Psoas muscle (tissue), 8 donors: ENCODE measurements around the gene PAK1. TPM values are rescaled to one million over a fixed set of nuclear protein-coding genes. Genes with fewer than 3 reads are reported as not detected.
"Not testable (repeated sequence)": the region's sequence is repeated elsewhere in the genome, so short reads cannot be mapped to it uniquely, and the experiment has no call there.

ENCODE experiments used
- ATAC-seq, 4 donors: fragments of 200-7000 bp; cut with Tn5 transposase; one replicate each; pipeline ENCODE4 v1.9.1; 2020; ENCODE audit warnings: moderate library complexity in 3 of 4, mild to moderate bottlenecking in 2 of 4
- DNase-seq, 2 donors: peaks; one replicate each; pipeline ENCODE4 v3.0.0-alpha.2; 2020
- H3K27ac ChIP-seq: fragments of 200-600 bp; one replicate; pipeline ENCODE4 v1.8.0; 2022
- H3K27me3 ChIP-seq, 3 donors: fragments of 200-600 bp in 1 of 3; one replicate each; pipeline versions ENCODE4 v1.6.1 to v1.8.0; 2013 to 2022; ENCODE audit warnings: low read length in 2 of 3, mild to moderate bottlenecking in 2 of 3, moderate library complexity in 1 of 3; ENCODE audit not compliant: insufficient read depth in 3 of 3
- H3K36me3 ChIP-seq, 2 donors: fragments of 200-600 bp in 1 of 2; one replicate each; pipeline versions ENCODE4 v1.6.1 to v1.8.0; 2013 to 2022; ENCODE audit warnings: low read depth in 1 of 2, mild to moderate bottlenecking in 1 of 2, moderate library complexity in 1 of 2; ENCODE audit not compliant: insufficient read depth in 1 of 2
- H3K4me1 ChIP-seq: fragments of 200-600 bp; one replicate; pipeline ENCODE4 v1.8.0; 2022
- H3K4me3 ChIP-seq: fragments of 200-600 bp; one replicate; pipeline ENCODE4 v1.8.0; 2022; ENCODE audit warnings: mild to moderate bottlenecking
- H3K9me3 ChIP-seq: fragments of 200-600 bp; one replicate; pipeline ENCODE4 v1.8.0; 2022
- CTCF ChIP-seq: fragments of 200-600 bp; IDR thresholded peaks from one replicate; pipeline ENCODE4 v1.8.0; 2022; ENCODE audit warnings: antibody characterized with exemption
- WGBS, 3 donors: extraction: QIAGEN DNeasy Blood & Tissue Kit; methylation state at CpG; one replicate each; pipeline versions ENCODE4 v1.1.6 to v1.1.7; 2013; 5-methylcytosine and 5-hydroxymethylcytosine counted together
- intact Hi-C, 2 donors: fragments of 100-400 bp; cut with DNase I; formaldehyde crosslinking; loops; one replicate each; pipeline versions ENCODE4 v1.11.0 to v1.14.2; 2022
- polyA plus RNA-seq, 3 donors: library from polyadenylated mRNA; stranded (reverse); fragments of 200-250 nt; gene quantifications; one replicate each; pipeline ENCODE4 v1.2.3, GENCODE V29; 2013
- total RNA-seq, 4 donors: library from RNA; stranded (reverse); fragmentation: NEBNext Ultra II Directional in 2 of 4; extraction: Animal tissue kit (Norgen Biotek cat#: 25700) in 2 of 4; gene quantifications; one replicate each; pipeline versions ENCODE4 v1.2.1 to v1.2.4, GENCODE V29; 2021 to 2023
- donor health status: healthy with polysubstance abuse.
- donor health status: DM: no; HTN: no; CAD: no; lungs with moderate emphysema.
- donor health status: Bipolar disorder and iron deficiency.
- donor health status: healthy.
- donor health status: DM: yes; HTN: yes; CAD: no.
- donor health status: DM: no; HTN: no; CAD: no.
- donor health status: DM: no; HTN: no; CAD: no.
- donor health status: DM: yes; HTN: yes; CAD: no.

Gene PAK1
- total and polyA plus RNA-seq, 7 donors = 12.8 to 78.7 (median 39.5) TPM

DNA sequence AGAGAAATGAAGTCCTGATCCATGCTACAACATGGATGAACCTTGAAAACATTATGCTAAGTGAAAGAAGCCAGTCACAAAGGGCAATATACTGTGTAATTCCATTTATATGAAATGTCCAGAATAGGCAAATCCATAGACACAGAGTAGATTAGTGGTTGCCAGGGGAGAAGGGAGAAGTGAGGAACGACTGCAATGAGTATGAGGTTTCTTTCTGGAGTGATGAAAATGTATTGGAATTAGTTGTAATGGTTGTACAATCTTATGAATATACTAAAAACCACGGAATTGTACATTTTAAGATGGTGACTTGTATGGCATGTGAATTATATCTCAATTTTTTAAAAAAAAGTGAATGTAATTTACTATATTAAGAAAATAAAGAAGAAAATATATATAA, 89.3 kb downstream of the PAK1 start:
- no peak overlapping the region for H3K4me3 ChIP-seq

DNA sequence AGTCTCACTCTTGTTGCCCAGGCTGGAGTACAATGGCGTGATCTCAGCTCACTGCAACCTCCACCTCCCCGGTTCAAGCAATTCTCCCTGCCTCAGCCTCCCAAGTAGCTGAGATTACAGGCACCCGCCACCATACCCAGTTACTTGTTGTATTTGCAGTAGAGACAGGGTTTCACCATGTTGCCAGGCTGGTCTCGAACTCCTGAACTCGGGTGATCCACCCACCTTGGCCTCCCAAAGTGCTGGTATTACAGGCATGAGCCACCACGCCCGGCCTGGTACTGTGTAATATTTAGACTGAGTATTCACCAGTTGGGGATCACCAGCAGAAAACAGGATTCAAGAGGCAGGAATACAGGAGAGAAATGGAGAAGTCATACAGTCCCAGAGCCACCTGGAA, 90.5 kb downstream of the PAK1 start:
- H3K4me3 ChIP-seq, H3K27me3 ChIP-seq, H3K27ac ChIP-seq, ATAC-seq, DNase-seq, H3K9me3 ChIP-seq, intact Hi-C loops: not testable (repeated sequence)
- WGBS, 3 donors = 89 to 97% (median 93%) methylated on average over 7 of the region's 7 CpGs
- H3K36me3 ChIP-seq = peaks cover 0 to 24% of the 10 kb centered on the region in 2 donors
- H3K4me1 ChIP-seq = peaks cover 31% of the 10 kb centered on the region

More for the DNA sequence above, 89.3 kb downstream of the PAK1 start:
- Histone ChIP-seq H3K4me1 (peaks cover 31% of the 10 kb centered on the region), H3K27ac (no peak overlapping the region), H3K27me3 (no peaks in the 10 kb centered on the region), H3K36me3 (peaks cover 0 to 17% of the 10 kb centered on the region in 2 donors), H3K9me3 (no peaks in the 10 kb centered on the region)
- 48 to 49% (median 48%) methylated on average over 2 of the region's 2 CpGs for WGBS, 3 donors
- no peak for TF ChIP-seq CTCF
- no peak for DNase-seq
- ATAC-seq = no peak
- intact Hi-C loops = no loop called here

- 6 to 10% (median 7%) methylated on average over 2 of the region's 2 CpGs for WGBS, 3 donors
- H3K9me3 ChIP-seq = no peaks in the 10 kb centered on the region
- TF ChIP-seq CTCF = no peak
- H3K27me3 ChIP-seq = no peaks in the 10 kb centered on the region
- H3K4me1 ChIP-seq = peaks cover 31% of the 10 kb centered on the region
- intact Hi-C loops = no loop called here
- H3K27ac ChIP-seq = peak overlapping the region; percentile 33
- no peak overlapping the region for H3K4me3 ChIP-seq
- ATAC-seq (peak in 2 of 4 donors; percentile 51 to 57), DNase-seq (no peak)
- H3K36me3 ChIP-seq = peaks cover 0 to 38% of the 10 kb centered on the region in 2 donors
These were observed 91.9 kb downstream of the PAK1 start for GRCh38 chr11:77381729-77382665.

- H3K27me3 ChIP-seq = no peaks in the 10 kb centered on the region
- DNase-seq (no peak), ATAC-seq (no peak)
- intact Hi-C loops = no loop called here
- peaks cover 0 to 53% of the 10 kb centered on the region in 2 donors for H3K36me3 ChIP-seq
- TF ChIP-seq CTCF = no peak
- H3K4me3 ChIP-seq = no peak overlapping the region
- H3K9me3 ChIP-seq = no peaks in the 10 kb centered on the region
- WGBS, 3 donors = 79 to 94% (median 81%) methylated on average over 5 of the region's 5 CpGs
- H3K4me1 ChIP-seq = peaks cover 16% of the 10 kb centered on the region
- H3K27ac ChIP-seq = no peak overlapping the region
These were observed 94.0 kb downstream of the PAK1 start for GRCh38 chr11:77379934-77380333.

GRCh38 chr11:77379253-77379652, 94.6 kb downstream of the PAK1 start:
- peaks cover 0 to 60% of the 10 kb centered on the region in 2 donors for H3K36me3 ChIP-seq
- DNase-seq (no peak), ATAC-seq (no peak)
- H3K27ac ChIP-seq = no peak overlapping the region
- H3K4me3 ChIP-seq = no peak overlapping the region
- H3K27me3 ChIP-seq = no peaks in the 10 kb centered on the region
- intact Hi-C loops = no loop called here
- H3K4me1 ChIP-seq = peaks cover 16% of the 10 kb centered on the region
- no peaks in the 10 kb centered on the region for H3K9me3 ChIP-seq
- no peak for TF ChIP-seq CTCF
- 92 to 94% (median 93%) methylated on average over 4 of the region's 4 CpGs for WGBS, 3 donors
